SU-DHL-6 (cell line): ENCODE measurements around the gene LARP4B.

ENCODE experiments used
- H2AFZ ChIP-seq: fragments of 200-600 bp; sonication (generic); 2 replicates; pipeline ENCODE4 v1.6.1; 2014; ENCODE audit warnings: low read depth, mild to moderate bottlenecking, moderate library complexity, mixed read lengths, antibody characterized with exemption, low read length; ENCODE audit not compliant: severe bottlenecking
- H3F3A ChIP-seq: fragments of 200-600 bp; shearing (Covaris generic); 2 replicates; pipeline ENCODE4 v1.6.0; 2016; ENCODE audit warnings: antibody characterized with exemption, mild to moderate bottlenecking; ENCODE audit not compliant: insufficient read depth
- H3K27ac ChIP-seq: fragments of 200-600 bp; sonication (generic); 2 replicates; pipeline ENCODE4 v1.5.1; 2016; ENCODE audit warnings: low read depth, mild to moderate bottlenecking, low read length, moderate library complexity, mixed read lengths
- H3K27me3 ChIP-seq: fragments of 200-600 bp; sonication (generic), shearing (Covaris generic); 2 replicates; pipeline ENCODE4 v1.6.0; 2014; ENCODE audit warnings: mild to moderate bottlenecking, low read length
- H3K36me3 ChIP-seq: fragments of 200-600 bp; sonication (generic); 2 replicates; pipeline ENCODE4 v1.6.1; 2014; ENCODE audit warnings: mild to moderate bottlenecking, low read length, mixed read lengths
- H3K4me2 ChIP-seq: fragments of 300-600, 200-600 bp; shearing (Covaris generic), sonication (generic); 2 replicates; pipeline ENCODE4 v1.6.0; 2014; ENCODE audit warnings: low read length, low read depth, mild to moderate bottlenecking; ENCODE audit not compliant: poor library complexity, severe bottlenecking
- H3K4me3 ChIP-seq: fragments of 200-600 bp; sonication (generic); 2 replicates; pipeline ENCODE4 v1.5.1; 2014; ENCODE audit warnings: antibody characterized with exemption, low read length, mild to moderate bottlenecking, mixed read lengths; ENCODE audit not compliant: insufficient read depth, poor library complexity, severe bottlenecking
- H3K79me2 ChIP-seq: fragments of 200-600 bp; sonication (generic); 2 replicates; pipeline ENCODE4 v1.6.1; 2014; ENCODE audit warnings: mild to moderate bottlenecking, low read length, moderate library complexity; ENCODE audit not compliant: insufficient read depth
- H3K9ac ChIP-seq: fragments of 200-600 bp; sonication (generic); 2 replicates; pipeline ENCODE4 v1.7.0; 2014; ENCODE audit warnings: mild to moderate bottlenecking, low read length
- H3K9me2 ChIP-seq: fragments of 200-600 bp; sonication (generic); replicated peaks from 2 replicates; pipeline ENCODE4 v1.6.1; 2014; ENCODE audit warnings: low read length; ENCODE audit not compliant: insufficient read depth
- H3K9me3 ChIP-seq: fragments of 200-600 bp; sonication (generic); 2 replicates; pipeline ENCODE4 v1.6.1; 2014; ENCODE audit warnings: low read length, mixed read lengths; ENCODE audit not compliant: insufficient read depth
- H4K20me1 ChIP-seq: fragments of 200-600 bp; sonication (generic); 2 replicates; pipeline ENCODE4 v1.6.1; 2014; ENCODE audit warnings: low read depth, mild to moderate bottlenecking, antibody characterized with exemption, low read length, moderate library complexity, mixed read lengths
- CTCF ChIP-seq: fragments of 200-600 bp; sonication (generic); IDR thresholded peaks from one replicate; pipeline ENCODE4 v1.5.1; 2017; ENCODE audit warnings: antibody characterized with exemption, mild to moderate bottlenecking, low read length, moderate library complexity; ENCODE audit not compliant: insufficient read depth, poor library complexity, severe bottlenecking
- EZH2phosphoT487 ChIP-seq: fragments of 200-600 bp; sonication (generic), shearing (Covaris generic); conservative IDR thresholded peaks from 2 replicates; pipeline ENCODE4 v1.6.1; 2018; ENCODE audit warnings: mild to moderate bottlenecking, antibody characterized with exemption, low read length, moderate library complexity, mixed read lengths

The LARP4B gene

GRCh38 chr10:846126-846685 lies 85.3 kb downstream of the LARP4B start:
- Histone ChIP-seq H3K4me2 (no peak overlapping the region), H3F3A (no peaks in the 10 kb centered on the region; the same call in 1 of the 2 replicates), H3K36me3 (peaks cover 40% of the 10 kb centered on the region; the same call in 1 of the 2 replicates), H3K27ac (no peak overlapping the region), H4K20me1 (peaks cover 23% of the 10 kb centered on the region), H3K9me2 (no peaks in the 10 kb centered on the region), H3K4me3 (no peak overlapping the region), H3K9me3 (no peaks in the 10 kb centered on the region), H3K9ac (no peak overlapping the region), H3K27me3 (no peaks in the 10 kb centered on the region), H2AFZ (no peak overlapping the region), H3K79me2 (peaks cover 57% of the 10 kb centered on the region)
- no peak for TF ChIP-seq EZH2phosphoT487
- TF ChIP-seq CTCF, result no peak

- no peak overlapping the region for H3K4me2 ChIP-seq
Measured at GRCh38 chr10:845526-845925, 86.0 kb downstream of the LARP4B start.

DNA sequence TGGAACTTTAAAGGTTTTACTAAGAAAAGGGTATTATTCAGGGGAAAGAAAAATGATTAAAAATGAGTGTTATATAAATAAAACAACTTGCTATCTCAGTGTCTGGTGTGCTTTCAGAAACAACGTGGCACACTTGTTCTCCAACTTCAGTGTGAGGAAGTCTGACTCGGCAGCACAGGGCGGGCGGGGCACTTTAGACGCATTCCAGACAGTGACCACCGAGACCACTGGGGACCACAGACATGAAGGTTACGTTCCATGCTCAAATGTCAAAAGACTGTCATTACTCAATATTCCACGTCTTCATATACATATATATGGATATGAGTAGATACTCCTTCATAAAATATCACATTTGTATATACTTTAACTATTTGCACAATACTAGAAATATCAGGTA lies 87.0 kb downstream of the LARP4B start:
- TF ChIP-seq EZH2phosphoT487 (no peak), CTCF (no peak)
- Histone ChIP-seq H3K4me3 (no peak overlapping the region), H4K20me1 (0 out of 2 replicates have a peak, but pooled peaks cover 10% of the 10 kb centered on the region), H3K9me3 (no peaks in the 10 kb centered on the region), H3F3A (no peaks in the 10 kb centered on the region; the same call in 1 of the 2 replicates), H3K79me2 (peaks cover 49% of the 10 kb centered on the region), H3K36me3 (peaks cover 53% of the 10 kb centered on the region), H2AFZ (no peak overlapping the region), H3K9ac (no peak overlapping the region), H3K9me2 (no peaks in the 10 kb centered on the region), H3K27ac (no peak overlapping the region), H3K4me2 (no peak overlapping the region), H3K27me3 (no peaks in the 10 kb centered on the region)

More at GRCh38 chr10:845526-845925, 86.0 kb downstream of the LARP4B start:
- Histone ChIP-seq H3K27ac (no peak overlapping the region), H2AFZ (no peak overlapping the region), H3K9me2 (no peaks in the 10 kb centered on the region), H3K27me3 (no peaks in the 10 kb centered on the region), H3K9me3 (no peaks in the 10 kb centered on the region), H3K9ac (no peak overlapping the region), H4K20me1 (peaks cover 19% of the 10 kb centered on the region), H3K4me3 (no peak overlapping the region), H3K36me3 (peaks cover 44% of the 10 kb centered on the region), H3F3A (no peaks in the 10 kb centered on the region; the same call in 1 of the 2 replicates), H3K79me2 (peaks cover 50% of the 10 kb centered on the region)
- TF ChIP-seq EZH2phosphoT487 (no peak), CTCF (no peak)
